Ishikawa (cell line): ENCODE measurements around the gene KLF1.

Experiments
- CEBPB ChIP-seq: IDR thresholded peaks from 2 replicates; pipeline ENCODE4 v1.6.1; 2012
- CREB1 ChIP-seq: IDR thresholded peaks from 2 replicates; pipeline ENCODE4 v1.6.1; 2012; ENCODE audit warnings: low read depth
- EGR1 ChIP-seq: IDR thresholded peaks from 2 replicates; pipeline ENCODE4 v1.6.1; 2012
- EP300 ChIP-seq: IDR thresholded peaks from 2 replicates; pipeline ENCODE4 v1.6.1; 2012; ENCODE audit warnings: borderline replicate concordance
- FOXM1 ChIP-seq: IDR thresholded peaks from 2 replicates; pipeline ENCODE4 v1.6.1; 2012; ENCODE audit warnings: low read depth, borderline replicate concordance
- NFIC ChIP-seq: IDR thresholded peaks from 2 replicates; pipeline ENCODE4 v1.6.1; 2012
- RAD21 ChIP-seq: IDR thresholded peaks from 2 replicates; pipeline ENCODE4 v1.6.1; 2012; ENCODE audit warnings: low read depth
- TAF1 ChIP-seq: IDR thresholded peaks from 2 replicates; pipeline ENCODE4 v1.6.1; 2012; ENCODE audit warnings: low read depth, mild to moderate bottlenecking
- TCF12 ChIP-seq: IDR thresholded peaks from 2 replicates; pipeline ENCODE4 v1.6.1; 2012; ENCODE audit warnings: low read depth
- TEAD4 ChIP-seq: IDR thresholded peaks from 2 replicates; pipeline ENCODE4 v1.6.1; 2012
- YY1 ChIP-seq: IDR thresholded peaks from 2 replicates; pipeline ENCODE4 v1.6.1; 2012; ENCODE audit warnings: low read depth
- ZBTB7A ChIP-seq: IDR thresholded peaks from 2 replicates; pipeline ENCODE4 v1.6.1; 2012; ENCODE audit warnings: low read depth
- TF ChIP-seq, protein P1 (sequence below): IDR thresholded peaks from 2 replicates; pipeline ENCODE4 v1.6.1; 2012
- TF ChIP-seq, protein P2 (sequence below): IDR thresholded peaks from 2 replicates; pipeline ENCODE4 v1.6.1; 2012; ENCODE audit warnings: low read depth, mild to moderate bottlenecking
- TF ChIP-seq, protein P3 (sequence below): IDR thresholded peaks from 2 replicates; pipeline ENCODE4 v1.6.1; 2012

The KLF1 gene

GRCh38 chr19:12890299-12890786 lies 3.3 kb upstream of the KLF1 start:
- TF ChIP-seq TEAD4: 0 out of 2 replicates have a peak, but pooled peaks have one; percentile 6

- no peak for TF ChIP-seq ZBTB7A
- TF ChIP-seq RAD21: no peak
- TF ChIP-seq, protein P1, sequence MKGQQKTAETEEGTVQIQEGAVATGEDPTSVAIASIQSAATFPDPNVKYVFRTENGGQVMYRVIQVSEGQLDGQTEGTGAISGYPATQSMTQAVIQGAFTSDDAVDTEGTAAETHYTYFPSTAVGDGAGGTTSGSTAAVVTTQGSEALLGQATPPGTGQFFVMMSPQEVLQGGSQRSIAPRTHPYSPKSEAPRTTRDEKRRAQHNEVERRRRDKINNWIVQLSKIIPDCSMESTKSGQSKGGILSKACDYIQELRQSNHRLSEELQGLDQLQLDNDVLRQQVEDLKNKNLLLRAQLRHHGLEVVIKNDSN: no peak
- TF ChIP-seq YY1: no peak
- no peak for TF ChIP-seq CEBPB
- TF ChIP-seq EP300: no peak
- TF ChIP-seq, protein P2, sequence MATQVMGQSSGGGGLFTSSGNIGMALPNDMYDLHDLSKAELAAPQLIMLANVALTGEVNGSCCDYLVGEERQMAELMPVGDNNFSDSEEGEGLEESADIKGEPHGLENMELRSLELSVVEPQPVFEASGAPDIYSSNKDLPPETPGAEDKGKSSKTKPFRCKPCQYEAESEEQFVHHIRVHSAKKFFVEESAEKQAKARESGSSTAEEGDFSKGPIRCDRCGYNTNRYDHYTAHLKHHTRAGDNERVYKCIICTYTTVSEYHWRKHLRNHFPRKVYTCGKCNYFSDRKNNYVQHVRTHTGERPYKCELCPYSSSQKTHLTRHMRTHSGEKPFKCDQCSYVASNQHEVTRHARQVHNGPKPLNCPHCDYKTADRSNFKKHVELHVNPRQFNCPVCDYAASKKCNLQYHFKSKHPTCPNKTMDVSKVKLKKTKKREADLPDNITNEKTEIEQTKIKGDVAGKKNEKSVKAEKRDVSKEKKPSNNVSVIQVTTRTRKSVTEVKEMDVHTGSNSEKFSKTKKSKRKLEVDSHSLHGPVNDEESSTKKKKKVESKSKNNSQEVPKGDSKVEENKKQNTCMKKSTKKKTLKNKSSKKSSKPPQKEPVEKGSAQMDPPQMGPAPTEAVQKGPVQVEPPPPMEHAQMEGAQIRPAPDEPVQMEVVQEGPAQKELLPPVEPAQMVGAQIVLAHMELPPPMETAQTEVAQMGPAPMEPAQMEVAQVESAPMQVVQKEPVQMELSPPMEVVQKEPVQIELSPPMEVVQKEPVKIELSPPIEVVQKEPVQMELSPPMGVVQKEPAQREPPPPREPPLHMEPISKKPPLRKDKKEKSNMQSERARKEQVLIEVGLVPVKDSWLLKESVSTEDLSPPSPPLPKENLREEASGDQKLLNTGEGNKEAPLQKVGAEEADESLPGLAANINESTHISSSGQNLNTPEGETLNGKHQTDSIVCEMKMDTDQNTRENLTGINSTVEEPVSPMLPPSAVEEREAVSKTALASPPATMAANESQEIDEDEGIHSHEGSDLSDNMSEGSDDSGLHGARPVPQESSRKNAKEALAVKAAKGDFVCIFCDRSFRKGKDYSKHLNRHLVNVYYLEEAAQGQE: no peak
- TF ChIP-seq TCF12: no peak
- no peak for TF ChIP-seq EGR1
- no peak for TF ChIP-seq CREB1
- TF ChIP-seq, protein P3, sequence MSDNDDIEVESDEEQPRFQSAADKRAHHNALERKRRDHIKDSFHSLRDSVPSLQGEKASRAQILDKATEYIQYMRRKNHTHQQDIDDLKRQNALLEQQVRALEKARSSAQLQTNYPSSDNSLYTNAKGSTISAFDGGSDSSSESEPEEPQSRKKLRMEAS: no peak
- no peak for TF ChIP-seq TEAD4
- no peak for TF ChIP-seq TAF1
- TF ChIP-seq NFIC: no peak
- TF ChIP-seq FOXM1: no peak
These were observed 1.1 kb upstream of the KLF1 start for GRCh38 chr19:12888006-12888603.

DNA sequence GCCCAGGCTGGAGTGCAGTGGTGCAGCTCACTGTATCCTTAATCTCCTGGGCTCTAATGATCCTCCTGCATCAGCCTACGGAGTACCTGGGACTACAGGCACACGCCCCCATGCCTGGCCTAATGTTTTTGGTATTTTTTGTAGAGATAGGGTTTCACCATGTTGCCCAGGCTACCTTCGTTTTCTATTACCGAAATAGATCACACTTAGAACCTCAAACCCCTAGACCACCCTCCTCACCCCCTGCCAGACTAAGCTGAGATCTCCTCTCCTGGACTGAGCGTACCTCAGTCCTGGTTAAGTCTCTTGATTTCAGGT lies 391 bp downstream of the KLF1 start:
- TF ChIP-seq NFIC (no peak), TCF12 (no peak), EP300 (no peak), EGR1 (no peak), ZBTB7A (no peak), CREB1 (no peak), TAF1 (no peak)
- TF ChIP-seq, protein P1: no peak
- TF ChIP-seq, protein P3: no peak

GRCh38 chr19:12885749-12886650 lies 1.0 kb downstream of the KLF1 start:
- no peak for TF ChIP-seq EP300
- TF ChIP-seq, protein P3: no peak
- no peak for TF ChIP-seq ZBTB7A
- TF ChIP-seq FOXM1: no peak
- TF ChIP-seq EGR1: no peak
- no peak for TF ChIP-seq YY1
- no peak for TF ChIP-seq NFIC
- no peak for TF ChIP-seq TCF12
- TF ChIP-seq CEBPB: no peak

DNA sequence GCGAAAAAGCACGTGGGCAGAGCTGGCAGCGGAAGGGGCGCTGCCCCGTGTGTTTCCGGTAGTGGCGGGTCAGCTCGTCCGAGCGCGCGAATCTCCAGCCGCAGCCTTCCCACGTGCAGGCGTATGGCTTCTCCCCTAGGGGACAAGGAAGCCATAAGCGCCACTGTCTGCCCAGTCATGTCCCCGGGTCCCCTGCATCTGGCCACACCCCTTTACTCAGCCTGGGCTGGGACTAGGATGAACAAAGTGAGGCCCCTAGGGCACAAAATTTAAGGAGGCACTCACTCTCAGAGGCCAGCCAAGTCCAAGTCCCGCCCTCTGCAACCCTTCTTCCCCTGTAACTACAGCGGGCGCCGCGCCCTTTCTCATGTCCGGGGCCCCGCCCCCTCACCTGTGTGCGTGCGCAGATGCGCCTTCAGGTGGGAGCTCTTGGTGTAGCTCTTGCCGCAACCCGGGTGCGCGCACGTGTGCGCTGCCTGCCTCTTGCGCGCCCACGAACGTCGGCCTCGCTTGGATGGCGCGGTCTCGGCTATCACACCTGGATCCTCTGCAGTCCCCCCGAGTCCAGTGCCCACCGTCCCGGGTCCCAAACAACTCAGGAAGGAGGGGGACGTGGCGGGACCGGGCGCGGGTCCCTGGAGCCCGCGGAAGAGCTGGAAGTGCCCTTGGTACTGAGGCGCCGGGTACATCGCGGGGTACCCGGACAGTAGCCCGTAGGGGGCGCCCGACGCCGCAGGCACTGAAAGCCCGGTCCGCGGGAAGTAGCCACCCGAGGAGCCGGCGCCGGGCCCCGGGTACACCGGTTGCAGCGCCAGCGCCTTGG lies 1.9 kb downstream of the KLF1 start:
- TF ChIP-seq EP300 (no peak), FOXM1 (no peak), RAD21 (peak; percentile 26; the same call in 1 of the 2 replicates), YY1 (no peak), NFIC (no peak), TAF1 (0 out of 2 replicates have a peak, but pooled peaks have one; percentile 23), TCF12 (no peak), TEAD4 (no peak), EGR1 (no peak), CEBPB (0 out of 2 replicates have a peak, but pooled peaks have one; percentile 15), ZBTB7A (no peak), CREB1 (no peak)
- TF ChIP-seq, protein P2: no peak
- TF ChIP-seq, protein P1: peak; percentile 43; the same call in 1 of the 2 replicates
- TF ChIP-seq, protein P3: peak; percentile 95
